ENCODE data around the gene SLC37A4. TPM values are rescaled to one million over a fixed set of nuclear protein-coding genes. Genes with fewer than 3 reads are reported as not detected.

SLC37A4 gene
- total and polyA plus RNA-seq, 2 of the 8 experiments (the other 6 are each of a cell fraction or from before 2014, with no cell fraction given): 35.1 to 91.9 TPM

GRCh38 chr11:119000906-119001305, 29.8 kb downstream of the SLC37A4 start (continued):
- TF ChIP-seq E2F6 (IDR thresholded peaks at IDR 0.05): no peak
- TF ChIP-seq POLR2AphosphoS5 (IDR thresholded peaks at IDR 0.05; ENCODE audit: low read depth, low read length): no peak
- no peak for TF ChIP-seq BACH1 (IDR thresholded peaks at IDR 0.05; ENCODE audit: low read length)
